Adrenal gland (tissue), 12 donors: Measurements from ENCODE around the gene TSSC4. TPM values are rescaled to one million over a fixed set of nuclear protein-coding genes. Genes with fewer than 3 reads are reported as not detected.

Source experiments
- DNase-seq, 7 donors: peaks; one replicate each; pipeline ENCODE4 v3.0.0-alpha.2; 2019 to 2020
- H3K27ac ChIP-seq, 5 donors: fragments of 200-600 bp; sonication (generic) in 4 of 5; 1 replicate in 3 of 5; 2 replicates in 2 of 5; pipeline versions ENCODE4 v1.5.1 to v1.8.0; 2016 to 2020; ENCODE audit warnings: mild to moderate bottlenecking in 1 of 5
- H3K27me3 ChIP-seq: fragments of 200-600 bp; 2 replicates; pipeline ENCODE4 v1.8.0; 2021
- H3K36me3 ChIP-seq, 2 donors: fragments of 200-600 bp; replicated peaks in 1 of 2; 1 replicate in 1 of 2; 2 replicates in 1 of 2; pipeline versions ENCODE4 v1.5.1 to v1.8.0; 2018 to 2022
- H3K4me1 ChIP-seq, 2 donors: fragments of 200-600 bp; replicated peaks in 1 of 2; 1 replicate in 1 of 2; 2 replicates in 1 of 2; pipeline versions ENCODE4 v1.5.1 to v1.8.0; 2018 to 2021
- H3K4me3 ChIP-seq, 4 donors: fragments of 200-600 bp; sonication (generic) in 3 of 4; one replicate each; pipeline ENCODE4 v1.5.1; 2016 to 2018
- H3K9me3 ChIP-seq, 3 donors: fragments of 200-600 bp; sonication (generic) in 1 of 3; replicated peaks in 1 of 3; 1 replicate in 2 of 3; 2 replicates in 1 of 3; pipeline versions ENCODE4 v1.5.1 to v1.8.0; 2016 to 2021
- CTCF ChIP-seq, 6 experiments: fragments of 450-650 bp in 4 of 6; fragments of 200-600 bp in 2 of 6; sonication (generic) in 1 of 6; IDR thresholded peaks; 1 replicate in 5 of 6; 2 replicates in 1 of 6; pipeline versions ENCODE4 v1.5.1 to v1.8.0; 2016 to 2021; ENCODE audit warnings: antibody characterized with exemption in 6 of 6, mild to moderate bottlenecking in 2 of 6, moderate library complexity in 1 of 6
- POLR2A ChIP-seq, 2 donors: fragments of 450-650 bp; IDR thresholded peaks; one replicate each; pipeline ENCODE4 v1.6.1; 2017; ENCODE audit warnings: antibody characterized with exemption in 2 of 2, mild to moderate bottlenecking in 2 of 2, moderate library complexity in 1 of 2
- WGBS, 4 donors: extraction: QIAGEN DNeasy Blood & Tissue Kit in 2 of 4; methylation state at CpG; one replicate each; pipeline versions ENCODE4 v1.1.5 to v1.1.7; 2013 to 2017; 5-methylcytosine and 5-hydroxymethylcytosine counted together
- intact Hi-C, 2 donors: fragments of 100-400 bp; cut with DNase I; formaldehyde crosslinking; loops; one replicate each; pipeline versions ENCODE4 v1.14.1 to v1.15.0; 2022 to 2023
- polyA plus RNA-seq, 3 donors: library from polyadenylated mRNA; stranded (reverse); fragments of 200-250 nt in 2 of 3; fragments of 350-450 nt in 1 of 3; fragmentation: Illumina TruSeq in 1 of 3; extraction: RNeasy Lipid Tissue Mini Kit (QIAGEN cat#74804) in 1 of 3; gene quantifications; one replicate each; pipeline ENCODE4 v1.2.3, GENCODE V29; 2013 to 2014
- total RNA-seq, 9 donors: library from RNA; depleted of rRNA in 4 of 9; stranded (reverse); fragments of >200 nt in 4 of 9; fragments of 120-200 nt in 1 of 9; fragmentation: NEBNext Ultra II Directional in 1 of 9; extraction: Animal tissue kit (Norgen Biotek cat#: 25700) in 1 of 9; gene quantifications; one replicate each; pipeline versions ENCODE4 v1.1.0 to v1.2.4, GENCODE V29; 2013 to 2023
- donor health status: healthy with polysubstance abuse.
- donor health status: Bipolar disorder and iron deficiency.
- donor health status: DM: yes; HTN: yes; CAD: no.
- donor health status: DM: no; HTN: no; CAD: no.
- donor health status: DM: no; HTN: no; CAD: no.
- donor health status: DM: yes; HTN: yes; CAD: no.

The TSSC4 gene
- total and polyA plus RNA-seq, 12 donors = 3.4 to 94.6 (median 38.1) TPM

DNA sequence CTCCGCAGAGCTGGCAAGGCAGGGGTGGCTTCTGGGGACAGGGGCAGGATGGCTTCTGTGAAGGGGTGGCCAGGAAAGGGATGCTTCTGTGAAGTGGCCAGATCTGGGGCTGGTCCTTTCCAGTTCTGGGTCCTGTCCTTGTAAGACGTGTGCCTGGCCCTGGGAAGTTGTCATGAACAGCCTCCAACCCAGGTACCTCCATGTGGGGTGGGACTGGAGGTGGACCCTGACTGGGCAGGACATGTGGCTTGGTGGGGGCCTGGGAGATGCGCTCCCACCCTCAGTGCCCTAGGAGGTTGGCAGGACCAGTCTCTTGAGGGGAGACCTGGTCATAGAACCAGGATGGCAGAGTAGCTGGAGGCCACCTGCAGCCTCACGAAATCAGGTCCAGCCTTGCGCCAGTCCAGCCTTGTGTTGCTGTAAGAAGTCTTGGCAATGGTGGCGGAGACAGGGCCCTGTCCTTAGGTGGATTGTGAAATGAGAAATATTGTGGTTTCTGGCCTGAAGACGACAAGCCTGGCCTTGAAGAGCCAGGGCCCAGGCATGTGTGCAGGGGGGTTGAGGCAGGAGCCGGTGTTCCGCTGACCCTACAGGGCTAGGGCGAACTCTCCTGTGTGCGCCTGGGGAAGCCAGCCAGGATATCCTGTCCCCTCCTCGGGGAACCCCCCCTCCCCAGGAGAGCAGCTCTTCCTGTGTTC lies 46.9 kb downstream of the TSSC4 start:
- WGBS, 4 donors = 30 to 40% (median 33%) methylated on average over 9 to 12 of the region's 12 CpGs
- intact Hi-C loops = loop anchor here (5.0 kb wide), 2 partner anchors 35 to 80 kb away; no protein-coding TSS in a partner anchor

GRCh38 chr11:2447951-2448650 lies 47.6 kb downstream of the TSSC4 start:
- peaks cover 41 to 42% of the 10 kb centered on the region in 2 donors for H3K4me1 ChIP-seq
- H3K9me3 ChIP-seq = no peaks in the 10 kb centered on the region
- DNase-seq = peak in 1 of 7 donors; percentile 16
- H3K36me3 ChIP-seq = no peaks in the 10 kb centered on the region
- H3K27me3 ChIP-seq = no peaks in the 10 kb centered on the region
- intact Hi-C loops = loop anchor here (5.0 kb wide), 2 partner anchors 34 to 79 kb away; no protein-coding TSS in a partner anchor
- WGBS, 4 donors = 47 to 72% (median 55%) methylated on average over 2 to 10 of the region's 10 CpGs
- peak overlapping the region in 1 of 4 donors; percentile 88 for H3K4me3 ChIP-seq
- peak overlapping the region in 4 of 5 donors; percentile 50 to 91 (median 74) for H3K27ac ChIP-seq
- TF ChIP-seq POLR2A (IDR thresholded peaks at IDR 0.05) (no peak), CTCF (IDR thresholded peaks at IDR 0.05) (no peak)

More for the DNA sequence above, 46.9 kb downstream of the TSSC4 start:
- Histone ChIP-seq H3K4me1 (peaks cover 41 to 42% of the 10 kb centered on the region in 2 donors), H3K27me3 (no peaks in the 10 kb centered on the region), H3K9me3 (no peaks in the 10 kb centered on the region), H3K27ac (peak overlapping the region in 4 of 5 donors; percentile 50 to 91 (median 74)), H3K36me3 (no peaks in the 10 kb centered on the region), H3K4me3 (peak overlapping the region in 3 of 4 donors; percentile 9 to 88 (median 14))
- peak; percentile 55 to 85 (median 74) for DNase-seq
- peak in 1 of 2 donors; percentile 58 for TF ChIP-seq POLR2A (IDR thresholded peaks at IDR 0.05)
- no peak for TF ChIP-seq CTCF (IDR thresholded peaks at IDR 0.05)

GRCh38 chr11:2448661-2449547 lies 48.4 kb downstream of the TSSC4 start:
- H3K36me3 ChIP-seq = no peaks in the 10 kb centered on the region
- peak in 1 of 7 donors; percentile 17 for DNase-seq
- peaks cover 40 to 42% of the 10 kb centered on the region in 2 donors for H3K4me1 ChIP-seq
- intact Hi-C loops = loop anchor here (5.0 kb wide), 2 partner anchors 33 to 78 kb away; no protein-coding TSS in a partner anchor
- H3K27me3 ChIP-seq = no peaks in the 10 kb centered on the region
- H3K27ac ChIP-seq = peak overlapping the region in 4 of 5 donors; percentile 50 to 91 (median 74)
- WGBS, 4 donors = 82 to 90% (median 84%) methylated on average over 7 to 21 of the region's 21 CpGs
- TF ChIP-seq CTCF (IDR thresholded peaks at IDR 0.05) (no peak), POLR2A (IDR thresholded peaks at IDR 0.05) (no peak)
- peak overlapping the region in 1 of 4 donors; percentile 88 for H3K4me3 ChIP-seq
- no peaks in the 10 kb centered on the region for H3K9me3 ChIP-seq
